Lower leg skin (tissue), 4 donors: Measurements from ENCODE around the gene FGF6. TPM values are rescaled to one million over a fixed set of nuclear protein-coding genes. Genes with fewer than 3 reads are reported as not detected.

Experiments used
- DNase-seq, 2 donors: peaks; one replicate each; pipeline ENCODE4 v3.0.0-alpha.2; 2019; ENCODE audit warnings: low spot score in 2 of 2
- H3K4me3 ChIP-seq: fragments of 200-600 bp; sonication (generic); 2 replicates; pipeline ENCODE4 v1.5.1; 2017; ENCODE audit warnings: mild to moderate bottlenecking, low read depth; ENCODE audit not compliant: poor library complexity, severe bottlenecking
- POLR2A ChIP-seq, 2 donors: fragments of 450-650 bp; IDR thresholded peaks; one replicate each; pipeline ENCODE4 v1.6.1; 2016 to 2017; ENCODE audit warnings: antibody characterized with exemption in 2 of 2, mild to moderate bottlenecking in 1 of 2, moderate library complexity in 1 of 2
- WGBS, 2 donors: methylation state at CpG; one replicate each; pipeline ENCODE4 v1.1.5; 2018; 5-methylcytosine and 5-hydroxymethylcytosine counted together
- intact Hi-C: fragments of 100-400 bp; cut with DNase I; formaldehyde crosslinking; loops from one replicate; pipeline ENCODE4 v1.15.0; 2023; ENCODE audit warnings: low total_unique reads
- total RNA-seq, 4 donors: library from RNA; depleted of rRNA; stranded (reverse); fragments of >200 nt; gene quantifications; one replicate each; pipeline ENCODE4 v1.1.0, GENCODE V29; 2016
- TF ChIP-seq, protein P1 (sequence below), 3 donors: fragments of 450-650 bp; IDR thresholded peaks; one replicate each; pipeline ENCODE4 v1.5.1; 2016; ENCODE audit warnings: antibody characterized with exemption in 3 of 3, mild to moderate bottlenecking in 3 of 3, moderate library complexity in 2 of 3

Gene FGF6
- total RNA-seq, 4 donors from 2014 or later = not detected

DNA sequence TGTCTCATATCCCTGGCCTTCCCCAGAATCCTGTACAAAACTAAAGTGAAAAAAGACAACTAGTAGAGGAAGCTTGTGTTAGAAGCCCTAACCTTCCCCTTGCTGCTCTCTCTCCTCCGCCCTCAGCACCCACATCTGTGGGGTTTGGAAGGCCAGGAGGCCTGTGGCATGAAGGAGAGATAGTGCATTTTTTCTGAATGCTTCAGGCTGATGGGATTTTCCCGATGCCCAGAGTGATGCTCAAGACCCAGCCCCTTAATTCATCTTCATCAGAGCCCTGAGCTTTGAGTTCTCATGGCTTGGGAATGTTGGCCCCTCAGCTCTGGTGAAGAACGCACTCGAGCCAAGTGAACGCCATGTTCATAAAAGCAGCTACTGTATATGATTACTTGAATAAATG is 5.9 kb downstream of the FGF6 start:
- no peak overlapping the region for H3K4me3 ChIP-seq
- 35 to 52% methylated on average over 5 of the region's 5 CpGs for WGBS, 2 donors
- TF ChIP-seq POLR2A (IDR thresholded peaks at IDR 0.05) = no peak
- TF ChIP-seq, protein P1, sequence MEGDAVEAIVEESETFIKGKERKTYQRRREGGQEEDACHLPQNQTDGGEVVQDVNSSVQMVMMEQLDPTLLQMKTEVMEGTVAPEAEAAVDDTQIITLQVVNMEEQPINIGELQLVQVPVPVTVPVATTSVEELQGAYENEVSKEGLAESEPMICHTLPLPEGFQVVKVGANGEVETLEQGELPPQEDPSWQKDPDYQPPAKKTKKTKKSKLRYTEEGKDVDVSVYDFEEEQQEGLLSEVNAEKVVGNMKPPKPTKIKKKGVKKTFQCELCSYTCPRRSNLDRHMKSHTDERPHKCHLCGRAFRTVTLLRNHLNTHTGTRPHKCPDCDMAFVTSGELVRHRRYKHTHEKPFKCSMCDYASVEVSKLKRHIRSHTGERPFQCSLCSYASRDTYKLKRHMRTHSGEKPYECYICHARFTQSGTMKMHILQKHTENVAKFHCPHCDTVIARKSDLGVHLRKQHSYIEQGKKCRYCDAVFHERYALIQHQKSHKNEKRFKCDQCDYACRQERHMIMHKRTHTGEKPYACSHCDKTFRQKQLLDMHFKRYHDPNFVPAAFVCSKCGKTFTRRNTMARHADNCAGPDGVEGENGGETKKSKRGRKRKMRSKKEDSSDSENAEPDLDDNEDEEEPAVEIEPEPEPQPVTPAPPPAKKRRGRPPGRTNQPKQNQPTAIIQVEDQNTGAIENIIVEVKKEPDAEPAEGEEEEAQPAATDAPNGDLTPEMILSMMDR (IDR thresholded peaks at IDR 0.05) = no peak
- DNase-seq = peak in 1 of 2 donors; percentile 43
- intact Hi-C loops = no loop called here

DNA sequence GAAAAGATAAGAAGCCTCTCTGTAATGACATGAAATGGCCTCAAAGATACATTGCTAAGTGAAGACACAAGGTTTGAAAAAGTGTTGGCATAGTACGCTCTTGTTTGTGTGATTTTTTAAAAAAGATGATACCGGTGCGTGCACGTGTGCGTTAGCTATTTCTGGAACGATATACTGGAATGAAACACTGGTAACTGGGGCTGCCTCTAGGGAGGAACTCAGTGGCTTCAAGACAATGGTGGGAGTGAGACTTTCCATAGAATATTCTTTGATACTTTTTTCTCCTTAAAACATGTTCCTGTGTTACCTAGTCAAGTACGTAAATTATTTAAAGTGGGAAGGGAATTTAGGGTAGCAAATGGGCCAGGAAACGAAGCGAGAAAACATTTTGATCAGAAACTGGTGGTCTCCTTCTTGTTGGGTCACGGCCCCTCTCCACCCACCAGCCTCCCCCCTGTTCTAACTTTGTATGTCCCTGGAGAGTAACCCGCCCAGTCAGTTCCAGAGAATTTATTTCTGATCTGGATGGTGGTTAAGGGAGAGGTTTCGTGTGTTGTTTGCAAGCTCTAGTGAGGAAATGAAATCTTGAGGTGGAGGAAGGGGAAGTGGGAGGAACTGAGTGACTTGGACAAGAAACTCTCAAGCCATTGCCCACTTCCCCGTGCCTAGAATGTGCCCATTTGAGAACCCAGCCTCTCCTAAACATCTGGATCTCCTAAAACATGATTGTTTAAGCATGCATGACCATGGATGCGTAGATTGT is 6.6 kb downstream of the FGF6 start:
- DNase-seq = peak in 1 of 2 donors; percentile 15
- TF ChIP-seq, protein P1 (IDR thresholded peaks at IDR 0.05) = no peak
- TF ChIP-seq POLR2A (IDR thresholded peaks at IDR 0.05) = no peak

DNA sequence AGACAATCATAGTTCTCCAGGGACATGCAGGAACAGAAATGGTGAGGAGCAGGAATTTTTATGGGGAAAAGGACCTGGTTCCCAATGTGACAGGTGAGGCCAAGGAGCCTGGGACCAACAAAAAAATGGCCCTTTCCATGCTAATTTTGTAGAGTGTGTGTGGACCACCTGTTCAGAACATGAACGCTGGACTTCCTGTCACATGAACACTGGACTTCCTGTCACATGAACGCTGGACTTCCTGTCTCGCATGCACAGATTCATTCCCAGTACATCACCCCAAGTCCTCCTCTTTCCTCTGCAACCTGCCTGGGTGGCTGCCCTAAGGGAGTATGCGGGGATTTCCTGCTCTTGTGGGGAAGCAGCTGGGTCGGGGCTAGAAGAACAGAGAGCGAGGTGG is 10.1 kb downstream of the FGF6 start:
- no peak overlapping the region for H3K4me3 ChIP-seq
- DNase-seq = peak in 1 of 2 donors; percentile 31
- intact Hi-C loops = no loop called here
- 70 to 79% methylated on average over 6 of the region's 6 CpGs for WGBS, 2 donors
- no peak for TF ChIP-seq POLR2A (IDR thresholded peaks at IDR 0.05)
- TF ChIP-seq, protein P1 (IDR thresholded peaks at IDR 0.05) = no peak

More for the DNA sequence above, 6.6 kb downstream of the FGF6 start:
- intact Hi-C loops = no loop called here
- H3K4me3 ChIP-seq = no peak overlapping the region
- WGBS, 2 donors = 67 to 70% methylated on average over 14 of the region's 14 CpGs

DNA sequence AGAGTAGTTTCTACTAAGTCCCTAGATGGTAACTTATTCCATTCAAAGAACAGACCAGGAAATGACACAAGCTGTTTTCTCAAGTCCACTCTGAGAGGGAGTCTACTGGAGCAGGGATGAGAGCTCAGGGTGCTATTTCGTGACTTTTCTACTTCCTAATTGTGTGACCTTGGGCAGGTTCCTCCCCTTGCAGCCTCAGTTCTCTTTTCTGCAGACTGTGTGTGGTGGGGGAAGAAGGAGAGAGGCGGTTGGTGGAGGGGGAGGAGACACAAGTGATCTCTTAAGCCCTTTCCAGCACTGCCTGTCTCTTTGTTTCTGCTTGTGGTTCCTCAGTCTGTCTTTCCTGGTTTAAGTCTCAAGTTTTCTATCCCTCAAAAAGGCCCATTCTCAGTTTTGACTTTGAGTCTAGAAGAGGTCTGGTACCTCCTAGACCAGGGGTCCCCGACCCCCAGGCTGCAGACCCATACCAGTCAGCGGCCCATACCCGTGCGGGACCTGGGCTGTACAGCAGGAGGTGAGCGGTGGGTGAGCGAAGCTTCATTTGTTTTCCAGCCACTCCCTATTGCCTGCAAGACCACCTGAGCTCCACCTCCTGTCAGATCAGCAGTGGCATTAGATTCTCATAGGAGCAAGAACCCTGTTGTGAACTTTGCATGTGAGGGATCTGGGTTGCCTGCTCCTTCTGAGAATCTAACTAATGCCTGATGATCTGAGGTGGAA is 10.7 kb downstream of the FGF6 start:
- TF ChIP-seq, protein P1 (IDR thresholded peaks at IDR 0.05) = no peak
- no peak for TF ChIP-seq POLR2A (IDR thresholded peaks at IDR 0.05)
- intact Hi-C loops = no loop called here
- H3K4me3 ChIP-seq = no peak overlapping the region
- DNase-seq = peak in 1 of 2 donors; percentile 37
- 75 to 84% methylated on average over 8 of the region's 8 CpGs for WGBS, 2 donors

DNA sequence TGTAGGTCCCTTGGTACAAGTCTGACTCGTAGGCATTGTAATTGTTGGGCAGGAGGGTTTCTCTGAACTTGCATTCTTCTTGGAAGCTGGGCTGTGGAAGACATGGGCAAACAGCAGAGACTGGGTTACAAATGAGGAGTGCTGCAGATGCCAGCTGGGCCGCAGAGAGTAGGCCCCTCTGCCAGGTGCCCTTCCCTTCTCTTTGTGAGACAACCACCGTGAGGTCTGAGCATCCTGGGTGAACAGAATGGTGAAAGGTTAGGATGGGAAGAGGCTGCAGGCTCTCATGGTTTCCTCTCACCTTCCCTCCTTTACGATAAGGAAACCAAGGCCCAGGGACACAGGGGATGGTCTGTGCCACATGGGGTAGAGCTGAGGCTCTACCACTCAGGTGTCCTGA is 11.3 kb downstream of the FGF6 start:
- intact Hi-C loops = no loop called here
- peak in 1 of 2 donors; percentile 13 for DNase-seq
- 82 to 90% methylated on average over 4 of the region's 4 CpGs for WGBS, 2 donors

More for the DNA sequence above, 11.3 kb downstream of the FGF6 start:
- H3K4me3 ChIP-seq = no peak overlapping the region
- TF ChIP-seq POLR2A (IDR thresholded peaks at IDR 0.05) = no peak
- TF ChIP-seq, protein P1 (IDR thresholded peaks at IDR 0.05) = no peak
